Measurements from ENCODE around the gene S1PR5.
"Not testable (repeated sequence)": the region's sequence is repeated elsewhere in the genome, so short reads cannot be mapped to it uniquely, and the experiment has no call there.

Gene S1PR5

DNA sequence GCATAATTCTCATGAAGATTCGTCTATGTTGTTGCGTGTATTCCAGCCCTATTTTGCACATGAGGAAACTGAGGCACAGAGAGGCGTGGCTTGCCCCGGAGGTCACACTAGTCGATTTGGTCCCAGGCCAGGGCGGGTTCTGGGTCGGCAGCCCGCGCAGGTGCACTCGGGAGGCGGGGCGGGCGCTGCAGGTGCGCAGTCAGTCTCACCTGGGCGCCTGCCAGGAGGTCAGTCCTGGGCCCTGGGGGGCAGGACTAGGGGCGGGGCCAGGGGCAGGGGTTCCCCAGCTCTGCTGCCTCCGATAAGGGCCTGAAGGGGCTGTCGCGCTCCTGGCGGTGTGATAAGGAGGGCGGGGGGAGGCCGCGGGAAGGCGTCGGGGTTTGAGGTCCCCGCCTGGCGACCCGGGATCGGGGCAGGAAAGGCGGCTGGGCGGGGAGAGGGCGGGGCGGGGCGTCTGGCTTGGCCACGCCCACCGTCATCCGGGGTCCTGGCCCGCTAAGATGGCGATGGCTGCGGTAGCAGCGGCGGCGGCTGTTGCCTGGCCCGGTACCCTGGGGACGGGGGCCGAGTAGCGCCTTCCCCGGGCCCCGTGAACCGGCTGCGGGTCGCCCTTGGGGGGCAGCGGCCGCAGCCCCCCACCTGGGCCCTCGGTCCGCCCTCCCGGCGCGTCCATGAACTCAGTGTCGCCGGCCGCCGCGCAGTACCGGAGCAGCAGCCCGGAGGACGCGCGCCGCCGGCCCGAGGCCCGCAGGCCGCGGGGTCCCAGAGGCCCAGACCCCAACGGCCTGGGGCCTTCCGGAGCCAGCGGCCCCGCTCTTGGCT is 26.4 kb upstream of the S1PR5 start, which contains the start of gene ATG4D:
Gene ATG4D, plus strand, starts transcription at position 485 of the 822 bp plus-strand sequence. Its CDS starts 187 bp downstream, at position 672.
- DNase-seq: peak; percentile 56 to 81

DNA sequence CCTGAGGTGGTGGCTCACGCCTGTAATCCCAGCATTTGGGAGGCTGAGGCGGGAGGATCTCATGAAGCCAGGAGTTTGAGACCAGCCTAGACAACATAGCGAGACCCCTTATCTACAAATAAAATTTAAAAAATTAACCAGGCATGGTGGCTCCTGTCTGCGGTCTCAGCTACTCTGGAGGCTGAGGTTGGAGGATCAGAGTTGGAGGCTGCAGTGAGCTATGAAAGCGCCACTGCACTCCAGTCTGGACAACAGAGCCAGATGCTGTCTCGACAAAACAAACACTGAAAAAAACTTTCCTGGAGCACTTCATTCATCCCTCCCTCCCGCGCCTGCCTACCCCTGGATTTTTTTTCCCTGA is 25.8 kb upstream of the S1PR5 start:
- no peak for DNase-seq

DNA sequence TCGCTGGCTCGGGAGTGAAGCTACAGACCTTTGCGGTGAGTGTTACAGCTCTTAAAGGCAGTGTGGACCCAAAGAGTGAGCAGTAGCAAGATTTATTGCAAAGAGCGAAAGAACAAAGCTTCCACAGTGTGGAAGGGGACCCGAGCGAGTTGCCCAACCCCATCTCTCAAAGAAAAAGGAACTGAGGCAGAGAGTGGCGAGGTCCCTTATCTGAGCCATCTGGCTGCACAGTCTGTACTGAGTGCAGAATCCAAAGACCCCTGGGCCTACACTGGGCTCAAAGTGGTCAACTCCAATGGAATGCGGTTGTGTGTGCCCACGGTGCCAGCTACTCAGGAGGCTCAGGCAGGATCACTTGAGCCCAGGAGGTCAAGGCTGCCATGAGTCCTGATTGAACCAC is 21.8 kb upstream of the S1PR5 start:
- not testable (repeated sequence) for DNase-seq

DNA sequence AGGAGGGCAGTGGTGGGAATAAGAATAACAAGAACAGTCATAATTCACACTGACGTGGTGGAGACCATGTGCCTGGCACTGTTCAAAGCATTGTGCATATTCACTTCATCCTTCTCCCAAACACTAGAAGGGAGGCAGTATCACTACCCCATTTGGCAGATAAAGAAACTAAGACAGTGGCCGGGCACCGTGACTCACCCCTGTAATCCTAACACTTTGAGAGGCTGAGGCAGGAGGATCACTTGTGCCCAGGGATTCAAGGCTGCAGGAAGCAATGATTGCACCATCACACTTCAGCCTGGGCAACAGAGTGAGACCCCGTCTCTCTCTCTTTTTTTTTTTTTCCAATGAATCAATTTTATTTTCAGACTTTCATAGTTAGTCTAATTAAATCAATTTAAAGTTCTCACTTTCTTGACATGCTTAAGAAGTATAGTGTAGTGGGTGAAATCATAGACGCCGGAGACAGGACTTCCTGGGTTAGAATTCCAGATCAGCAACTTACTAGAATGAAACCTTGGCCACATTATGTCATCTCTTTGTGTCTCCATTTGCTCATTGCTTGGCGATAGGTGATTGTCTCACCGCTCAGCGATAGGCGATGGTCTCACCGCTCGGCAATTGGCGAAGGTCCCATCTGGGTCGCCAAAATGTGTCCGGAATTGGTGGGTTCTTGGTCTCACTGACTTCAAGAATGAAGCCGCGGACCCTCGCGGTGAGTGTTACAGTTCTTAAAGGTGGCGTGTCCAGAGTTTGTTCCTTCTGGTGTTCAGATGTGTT is 21.1 kb upstream of the S1PR5 start:
- DNase-seq: peak in 1 of 2 donors; percentile 34

DNA sequence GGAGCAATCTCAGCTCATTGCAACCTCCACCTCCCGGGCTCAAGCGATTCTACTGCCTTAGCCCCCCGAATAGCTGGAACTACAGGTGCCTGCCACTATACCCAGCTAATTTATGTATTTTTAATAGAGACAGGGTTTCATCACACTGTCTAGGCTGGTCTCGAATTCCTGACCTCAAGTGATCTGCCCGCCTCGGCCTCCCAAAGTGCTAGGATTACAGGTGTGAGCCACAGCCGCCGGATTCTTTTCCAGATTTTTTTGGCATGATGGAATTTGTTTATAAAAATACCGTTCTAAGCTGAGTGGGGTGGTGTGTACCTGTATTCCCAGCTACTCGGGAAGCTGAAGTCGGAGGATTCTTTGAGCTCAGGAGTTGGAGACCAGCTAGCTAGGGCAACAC is 20.4 kb upstream of the S1PR5 start:
- no peak for DNase-seq

DNA sequence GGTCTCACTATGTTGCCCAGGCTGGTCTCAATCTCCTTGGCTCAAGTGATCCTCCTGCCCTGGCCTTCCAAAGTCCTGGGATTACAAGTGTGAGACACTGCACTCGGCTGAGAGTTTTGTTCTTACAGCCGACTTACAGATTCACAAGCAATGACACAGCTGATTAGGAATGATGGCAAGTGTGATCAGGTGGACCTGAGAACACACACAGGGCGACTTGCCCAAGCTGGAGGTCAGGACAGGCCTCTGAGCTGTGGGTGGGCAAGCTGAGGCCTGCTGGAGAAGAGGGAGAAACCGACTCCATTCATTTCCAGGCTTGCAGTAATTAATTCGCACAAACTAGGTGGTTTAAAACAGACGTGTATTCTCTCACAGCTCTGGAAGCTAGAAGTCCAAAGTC is 18.4 kb upstream of the S1PR5 start:
- DNase-seq: no peak

DNA sequence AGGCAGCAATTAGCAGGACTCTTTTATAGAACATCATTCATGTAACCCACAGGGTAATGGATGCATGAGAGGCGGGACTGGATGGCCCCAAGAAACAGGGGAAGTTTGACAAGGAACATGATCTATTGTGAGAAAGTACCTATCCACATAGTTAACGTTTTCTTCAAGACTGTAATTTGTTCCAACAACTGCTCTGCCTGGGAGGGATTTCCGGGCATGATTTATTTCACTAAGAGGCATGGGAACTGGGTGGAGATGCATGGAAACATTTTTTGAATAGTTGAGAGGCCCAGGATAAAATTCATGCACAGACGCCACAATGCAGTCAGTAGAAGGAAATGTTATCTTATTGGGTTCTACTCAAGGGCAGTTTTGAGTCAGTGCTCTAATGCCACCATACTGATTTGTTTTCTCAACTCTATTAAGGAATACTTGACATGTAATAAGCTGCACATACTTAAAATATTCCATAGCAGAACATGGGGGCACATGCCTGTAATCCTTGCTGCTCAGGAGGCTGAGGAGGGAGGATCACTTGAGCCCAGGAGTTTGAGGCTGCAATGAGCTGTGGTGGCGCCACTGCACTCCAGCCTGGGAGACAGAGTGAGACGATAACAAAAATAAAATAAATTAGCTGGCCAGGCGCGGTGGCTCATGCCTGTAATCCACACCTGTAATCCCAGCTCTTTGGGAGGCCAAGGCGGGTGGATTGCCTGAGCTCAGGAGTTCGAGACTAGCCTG is 16.6 kb upstream of the S1PR5 start:
- peak in 1 of 2 donors; percentile 44 for DNase-seq

DNA sequence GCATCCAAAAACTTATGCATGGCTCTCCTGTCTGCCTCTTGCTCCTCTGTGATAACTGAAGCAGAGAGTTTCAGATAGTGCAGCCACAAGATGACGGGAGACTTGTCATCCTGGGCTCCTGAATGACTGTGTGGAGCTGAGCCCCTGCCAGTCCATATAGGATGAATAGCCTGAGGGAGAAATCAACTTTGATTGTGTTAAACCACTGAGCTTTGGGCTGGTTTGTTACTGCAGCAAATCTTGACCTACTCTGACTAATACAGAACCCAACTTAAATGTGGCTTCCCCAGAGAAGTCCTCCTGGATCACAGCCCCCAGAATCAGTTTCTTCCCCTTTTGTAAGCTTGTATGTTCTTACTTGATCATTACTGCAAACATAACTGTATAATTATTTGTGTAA is 15.2 kb upstream of the S1PR5 start:
- no peak for DNase-seq

DNA sequence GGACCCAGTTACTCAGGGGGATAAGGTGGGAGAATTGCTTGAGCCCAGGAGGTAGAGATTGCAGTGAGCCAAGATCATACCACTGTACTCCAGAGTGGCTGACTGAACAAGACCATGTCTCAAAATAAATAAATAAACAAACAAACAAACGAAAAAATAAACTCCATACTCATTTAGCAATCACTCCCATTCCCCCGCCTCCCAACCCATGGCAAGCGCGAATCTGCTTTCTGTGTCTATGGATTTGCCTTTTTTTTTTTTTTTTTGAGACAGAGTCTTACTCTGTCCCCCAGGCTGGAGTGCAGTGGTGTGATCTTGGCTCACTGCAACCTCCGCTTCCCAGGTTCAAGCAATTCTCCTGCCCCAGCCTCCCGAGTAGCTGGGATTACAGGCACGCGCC is 9.6 kb upstream of the S1PR5 start:
- DNase-seq: not testable (repeated sequence)

DNA sequence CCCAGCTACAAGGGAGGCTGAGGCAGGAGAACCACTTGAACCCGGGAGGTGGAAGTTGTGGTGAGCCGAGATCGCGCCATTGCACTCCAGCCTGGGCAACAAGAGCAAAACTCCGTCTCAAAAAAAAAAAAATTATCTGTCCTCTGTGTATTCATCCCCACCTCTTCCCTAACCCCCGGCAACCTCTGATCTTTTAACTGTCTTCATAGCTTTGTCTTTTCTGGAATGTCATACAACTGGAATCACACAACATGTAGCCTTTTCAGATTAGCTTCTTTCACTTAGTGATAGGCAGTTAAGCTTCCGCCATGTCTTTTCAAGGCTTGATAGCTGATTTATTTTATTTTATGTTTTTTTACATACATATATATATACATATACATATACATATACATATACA is 8.4 kb upstream of the S1PR5 start:
- no peak for DNase-seq

DNA sequence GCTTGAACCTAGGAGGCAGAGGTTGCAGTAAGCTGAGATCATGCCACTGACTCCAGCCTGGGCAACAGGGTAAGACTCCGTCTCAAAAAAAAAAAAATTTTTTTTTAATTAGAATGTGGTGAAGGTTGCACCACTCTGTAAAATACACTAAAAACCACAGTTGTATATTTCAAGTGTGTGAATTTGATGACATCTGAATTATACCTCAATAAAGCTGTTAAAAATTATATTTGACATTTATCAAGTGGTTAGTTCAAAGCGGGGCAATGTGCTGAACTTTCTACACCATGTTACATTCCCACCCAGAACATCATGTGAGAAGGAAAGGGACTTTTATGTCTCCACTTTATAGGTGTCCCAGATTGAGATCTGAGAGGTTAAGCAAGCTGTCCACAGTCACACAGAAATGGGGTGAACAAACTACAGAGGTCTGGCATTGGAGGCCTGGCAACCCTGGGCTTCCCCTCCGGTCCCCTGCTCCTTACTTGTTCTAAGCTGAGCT is 5.9 kb upstream of the S1PR5 start:
- DNase-seq: peak in 1 of 2 donors; percentile 51

DNA sequence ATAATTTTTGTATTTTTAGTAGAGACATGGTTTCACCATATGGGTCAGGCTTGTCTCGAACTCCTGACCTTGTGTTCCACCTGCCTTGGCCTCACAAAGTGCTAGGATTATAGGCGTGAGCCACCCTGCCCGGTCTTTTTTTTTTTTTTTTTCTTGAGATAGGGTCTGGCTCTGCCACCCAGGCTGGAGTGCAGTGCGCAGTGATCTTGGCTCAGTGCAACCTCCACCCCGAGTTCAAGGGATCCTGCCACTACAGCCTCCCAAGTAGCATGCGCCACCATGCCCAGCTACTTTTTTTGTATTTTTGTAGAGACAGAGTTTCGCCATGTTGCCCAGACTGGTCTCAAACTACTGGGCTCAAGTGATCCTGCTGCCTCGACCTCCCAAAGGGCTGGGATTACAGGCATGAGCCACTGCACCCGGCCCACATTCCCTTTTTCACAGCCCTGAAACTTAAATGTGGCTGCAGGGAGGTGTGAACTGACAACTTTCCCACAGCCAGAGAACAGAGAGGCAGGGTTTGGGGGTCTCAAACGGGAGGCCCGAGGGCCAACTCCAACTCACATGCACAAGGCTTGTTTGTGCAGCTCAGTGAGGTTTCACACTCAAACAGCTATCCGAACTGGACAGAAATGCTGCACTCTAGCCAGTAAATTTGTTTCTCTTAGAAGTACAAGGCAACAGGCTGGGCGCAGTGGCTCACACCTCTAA is 4.4 kb upstream of the S1PR5 start:
- no peak for DNase-seq

DNA sequence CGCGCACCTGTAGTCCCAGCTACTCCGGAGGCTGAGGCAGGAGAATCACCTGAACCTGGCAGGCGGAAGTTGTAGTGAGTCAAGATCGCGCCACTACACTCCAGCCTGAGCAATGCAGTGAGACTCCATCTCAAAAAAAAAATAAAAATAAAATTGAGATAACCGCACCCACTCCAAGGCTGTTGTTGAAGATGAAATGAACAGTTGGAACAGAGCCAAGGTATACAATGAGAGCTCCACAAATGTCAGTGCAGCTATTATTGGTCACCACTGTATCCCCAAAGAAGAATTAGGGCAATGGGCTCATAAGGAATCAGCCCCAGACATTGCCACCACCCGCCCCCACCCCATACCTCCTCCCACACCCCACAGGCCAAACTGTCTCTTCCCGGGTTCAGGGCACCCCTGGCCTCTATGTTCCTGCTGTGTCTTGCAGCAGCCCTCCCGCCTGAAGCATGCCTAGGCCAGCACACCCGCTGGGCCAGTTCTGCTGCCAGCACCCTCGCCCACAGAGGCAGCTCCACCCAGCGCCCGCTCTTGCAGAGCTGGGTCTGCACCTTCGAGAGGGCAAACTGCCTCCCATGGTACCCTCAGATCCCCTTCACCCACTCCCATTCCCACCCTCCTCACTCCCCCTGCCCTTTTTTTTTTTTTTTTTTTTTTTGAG is 3.5 kb upstream of the S1PR5 start:
- DNase-seq: no peak

DNA sequence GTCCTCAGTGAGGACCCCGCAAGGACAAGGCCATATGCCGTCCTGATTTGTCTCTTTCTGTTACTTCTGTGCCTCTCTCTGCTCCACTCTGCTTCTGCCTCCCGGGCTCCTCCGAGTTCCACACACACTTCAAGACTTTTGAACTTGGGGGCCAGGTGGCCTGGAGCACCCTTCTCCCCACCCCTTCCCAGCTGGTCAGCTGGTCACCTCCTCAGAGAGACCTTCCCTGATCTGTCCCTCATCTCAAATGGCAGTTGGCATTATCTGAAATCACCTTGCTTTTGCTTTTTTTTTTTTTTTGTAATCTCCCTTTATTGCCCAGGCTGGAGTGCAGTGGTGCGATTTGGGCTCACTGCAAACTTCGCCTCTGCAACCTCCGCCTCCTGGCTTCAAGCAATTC is 2.2 kb upstream of the S1PR5 start:
- no peak for DNase-seq

DNA sequence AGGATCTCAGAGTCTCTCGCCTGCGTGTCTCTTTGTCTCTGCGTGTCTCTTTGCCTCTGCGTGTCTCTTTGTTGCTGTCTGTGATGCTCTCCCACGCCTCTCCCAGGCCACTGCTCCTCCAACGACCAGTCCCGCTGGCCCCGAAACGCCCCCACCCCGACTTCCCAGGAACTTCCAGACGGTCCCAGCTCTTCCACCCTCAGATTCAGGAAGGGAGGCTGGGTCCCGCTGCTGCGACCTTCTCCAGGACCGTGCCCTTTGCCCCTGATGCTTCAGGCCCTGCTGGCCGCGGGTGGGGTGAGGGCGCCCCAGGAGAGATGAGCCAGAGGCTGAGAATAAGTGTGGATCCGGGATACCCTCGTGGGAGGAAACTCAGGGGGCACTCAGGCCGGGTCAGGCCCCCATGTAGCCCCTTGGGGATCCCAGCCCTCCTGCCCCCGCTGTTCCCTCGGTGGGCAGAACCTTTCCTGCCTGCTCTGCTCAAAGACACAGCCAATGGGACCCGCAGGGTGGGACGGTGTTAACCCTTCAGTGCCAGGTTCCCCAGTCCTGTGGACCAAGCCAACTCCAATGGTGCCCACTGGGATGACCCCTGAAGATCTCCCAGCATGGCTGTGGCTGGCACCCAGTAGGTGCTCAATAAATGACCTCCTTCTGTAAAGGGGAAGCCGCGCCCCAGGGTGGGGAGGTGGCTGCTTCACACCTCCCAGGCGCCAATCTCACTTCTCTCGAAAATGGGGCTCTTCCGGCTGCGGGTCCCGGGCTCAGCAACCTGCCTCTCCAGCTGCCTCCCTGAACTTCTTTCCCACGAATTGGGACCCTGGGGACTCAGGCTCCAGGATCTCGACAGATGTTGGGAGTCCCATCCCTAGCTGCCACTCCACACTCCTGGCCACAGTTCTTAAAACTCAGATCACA is 1.5 kb upstream of the S1PR5 start:
- peak in 1 of 2 donors; percentile 37 for DNase-seq

DNA sequence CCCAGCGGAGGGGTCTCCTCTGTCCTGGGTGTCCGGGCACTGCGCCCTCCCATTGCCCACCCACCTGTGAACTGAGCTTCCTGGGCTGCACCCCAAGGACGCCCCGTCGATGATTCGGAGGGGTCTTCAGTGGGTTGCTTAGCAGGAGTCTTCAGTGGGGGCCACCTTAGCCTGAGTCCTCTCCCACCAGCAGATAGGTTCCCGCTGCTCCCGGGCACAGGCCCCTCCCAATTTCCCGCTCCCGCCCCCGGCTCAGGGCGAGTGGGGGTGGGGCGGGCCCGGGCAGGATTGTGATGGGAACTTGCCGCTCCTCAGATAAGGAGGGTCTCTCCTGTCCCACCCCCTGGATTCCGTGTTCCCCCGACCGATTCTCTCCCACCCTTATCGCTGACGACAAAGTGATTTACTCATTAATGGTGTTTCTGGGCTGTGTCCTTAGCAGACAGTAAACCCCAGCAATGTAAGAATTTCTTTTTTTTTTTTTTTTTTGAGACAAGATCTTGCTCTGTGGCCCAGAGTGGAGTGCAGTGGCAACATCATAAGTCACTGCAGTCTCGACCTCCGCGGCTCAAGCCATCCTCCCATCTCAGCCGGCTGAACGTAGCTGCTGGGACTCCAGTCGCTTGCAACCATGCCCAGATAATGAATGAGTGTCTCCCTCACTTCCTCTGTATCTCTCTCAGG is 655 bp upstream of the S1PR5 start:
- DNase-seq: no peak

DNA sequence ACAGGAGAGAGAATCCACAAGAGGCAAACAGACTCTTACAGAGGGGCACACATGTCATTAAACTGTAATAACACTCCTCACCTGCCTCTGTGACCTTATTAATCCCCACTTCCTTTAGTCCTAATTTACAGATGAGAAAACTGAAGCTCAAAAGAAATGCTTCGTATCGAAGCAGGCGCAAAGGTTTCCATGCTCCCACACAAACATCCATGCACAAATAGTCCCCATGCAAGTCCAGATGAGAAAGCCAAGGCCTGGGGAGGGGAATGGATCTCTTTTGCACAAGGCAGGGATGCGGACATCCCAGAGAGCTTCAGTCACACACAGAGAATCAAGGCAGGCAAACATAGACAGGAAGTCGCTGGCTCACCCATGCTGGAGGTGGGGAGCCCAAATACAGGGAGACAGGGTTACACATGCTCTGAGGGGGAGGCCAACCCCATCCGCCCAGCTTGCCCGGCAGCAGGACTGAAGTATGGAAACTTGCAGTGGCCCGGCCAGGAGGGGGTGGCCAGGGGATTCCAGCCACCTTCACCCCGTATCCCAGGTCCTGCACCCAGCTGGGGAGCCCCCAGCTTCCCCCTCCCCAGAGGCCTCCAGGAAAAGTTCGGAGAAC is 468 bp downstream of the S1PR5 start:
- DNase-seq: no peak

DNA sequence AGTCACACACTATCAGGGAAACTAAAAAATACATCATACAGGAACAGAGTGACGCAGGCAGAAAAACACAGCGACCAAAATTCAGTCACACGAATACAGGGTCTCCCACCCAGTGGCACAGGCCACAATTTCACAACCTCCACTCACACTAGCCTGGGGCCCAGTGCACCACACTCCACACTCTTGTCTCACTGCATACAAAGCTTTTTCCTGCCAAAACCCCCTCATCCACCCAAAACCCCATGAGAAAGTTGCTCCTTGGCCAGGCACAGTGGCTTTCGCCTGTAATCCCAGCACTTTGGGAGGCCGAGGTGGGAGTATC is 1.2 kb downstream of the S1PR5 start:
- DNase-seq: no peak

DNA sequence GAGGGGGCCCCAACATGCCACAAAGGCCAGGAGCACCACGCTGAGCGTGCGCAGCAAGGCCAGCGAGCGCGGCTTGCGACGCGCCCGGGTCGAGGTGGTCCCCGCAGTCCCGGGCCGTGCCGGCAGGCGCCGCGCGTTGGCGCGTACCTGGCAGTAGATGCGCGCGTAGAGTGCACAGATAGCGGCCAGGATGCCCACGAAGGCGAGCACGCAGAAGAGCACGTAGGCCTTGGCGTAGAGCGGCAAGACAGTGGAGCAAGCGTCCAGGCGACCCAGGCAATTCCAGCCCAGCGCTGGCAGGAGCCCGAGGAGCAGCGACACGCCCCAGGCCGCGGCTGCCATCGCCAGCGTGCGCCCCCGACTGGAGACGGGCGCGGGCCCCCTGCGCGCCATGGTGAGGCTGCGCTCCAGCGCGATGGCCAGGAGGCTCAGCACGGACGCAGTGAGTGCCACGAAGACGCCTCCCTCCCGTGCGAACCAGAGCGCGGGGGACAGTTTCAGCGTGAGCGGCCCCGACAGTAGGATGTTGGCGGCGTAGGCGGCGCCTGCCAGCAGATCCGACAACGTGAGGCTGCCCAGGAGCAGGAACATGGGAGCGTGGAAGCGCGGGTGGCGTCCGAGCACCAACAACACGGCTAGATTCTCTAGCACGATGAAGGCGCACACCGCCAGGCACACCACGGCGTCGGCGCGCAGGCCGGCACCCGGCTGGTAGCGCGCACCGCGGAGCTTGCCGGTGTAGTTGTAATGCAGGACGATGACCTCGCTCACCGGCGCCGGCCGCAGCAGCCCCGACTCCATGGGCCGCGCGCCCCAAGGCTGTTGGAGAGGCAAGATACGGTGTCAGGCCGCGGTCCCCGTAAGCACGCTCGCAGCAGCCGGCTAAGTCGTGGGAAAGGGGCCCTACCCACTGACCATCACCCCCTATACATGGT is 2.8 kb downstream of the S1PR5 start:
- no peak for DNase-seq

Data from inflammatory macrophage treated with lipopolysaccharide for 1 hour (primary cell).